GM21529 (cell line): ENCODE measurements around the gene RNPEP.
A peak's percentile ranks its signal among the peaks of the same experiment; 100 is the strongest.
"Not testable (repeated sequence)": the region's sequence is repeated elsewhere in the genome, so short reads cannot be mapped to it uniquely, and the experiment has no call there.

Experiments used
- ATAC-seq: cut with Tn5 transposase; IDR thresholded peaks from one replicate; pipeline ENCODE4 v1.9.1; 2021; ENCODE audit not compliant: unreplicated experiment

The RNPEP gene

DNA sequence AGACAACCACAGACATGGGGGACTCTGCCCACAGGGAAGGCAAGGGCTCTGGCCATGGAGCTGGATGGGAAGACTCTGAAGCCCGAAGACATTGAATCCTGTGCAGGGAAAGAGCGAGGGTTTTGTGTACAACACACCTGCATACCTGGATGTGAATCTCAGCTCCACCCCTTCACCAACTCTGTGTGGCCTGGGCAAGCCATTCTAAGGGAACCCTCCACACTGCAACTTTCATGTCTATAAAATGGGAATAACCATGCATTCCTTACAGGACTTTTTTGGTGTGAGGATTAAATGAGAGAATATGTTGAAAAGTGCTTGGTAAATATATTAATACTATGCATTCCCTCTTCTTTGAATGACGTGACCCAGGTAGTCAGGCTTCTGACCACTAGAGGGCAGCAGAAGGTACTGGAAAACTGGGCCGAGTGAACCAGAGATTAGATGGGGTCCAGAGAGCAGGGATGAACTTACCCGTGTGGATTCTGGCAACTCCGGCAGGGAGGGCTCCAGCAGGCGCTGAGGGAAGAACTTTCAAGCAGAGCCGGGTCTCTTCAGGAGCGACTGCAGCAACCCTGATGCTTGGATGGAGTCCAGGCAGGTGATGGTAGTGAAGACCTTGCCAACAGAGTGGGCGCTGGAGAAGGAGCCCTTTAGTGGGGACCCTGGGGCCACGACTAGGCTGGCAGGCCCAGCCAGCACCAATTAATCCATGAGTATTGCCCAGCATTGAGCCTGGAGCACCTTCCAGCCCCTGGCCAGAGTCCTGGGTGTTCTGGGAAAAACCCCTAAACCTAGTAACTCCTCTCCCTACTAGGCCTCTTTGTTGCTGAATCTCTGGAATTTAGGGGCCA, 27.1 kb downstream of the RNPEP start:
- ATAC-seq, result peak; percentile 40

DNA sequence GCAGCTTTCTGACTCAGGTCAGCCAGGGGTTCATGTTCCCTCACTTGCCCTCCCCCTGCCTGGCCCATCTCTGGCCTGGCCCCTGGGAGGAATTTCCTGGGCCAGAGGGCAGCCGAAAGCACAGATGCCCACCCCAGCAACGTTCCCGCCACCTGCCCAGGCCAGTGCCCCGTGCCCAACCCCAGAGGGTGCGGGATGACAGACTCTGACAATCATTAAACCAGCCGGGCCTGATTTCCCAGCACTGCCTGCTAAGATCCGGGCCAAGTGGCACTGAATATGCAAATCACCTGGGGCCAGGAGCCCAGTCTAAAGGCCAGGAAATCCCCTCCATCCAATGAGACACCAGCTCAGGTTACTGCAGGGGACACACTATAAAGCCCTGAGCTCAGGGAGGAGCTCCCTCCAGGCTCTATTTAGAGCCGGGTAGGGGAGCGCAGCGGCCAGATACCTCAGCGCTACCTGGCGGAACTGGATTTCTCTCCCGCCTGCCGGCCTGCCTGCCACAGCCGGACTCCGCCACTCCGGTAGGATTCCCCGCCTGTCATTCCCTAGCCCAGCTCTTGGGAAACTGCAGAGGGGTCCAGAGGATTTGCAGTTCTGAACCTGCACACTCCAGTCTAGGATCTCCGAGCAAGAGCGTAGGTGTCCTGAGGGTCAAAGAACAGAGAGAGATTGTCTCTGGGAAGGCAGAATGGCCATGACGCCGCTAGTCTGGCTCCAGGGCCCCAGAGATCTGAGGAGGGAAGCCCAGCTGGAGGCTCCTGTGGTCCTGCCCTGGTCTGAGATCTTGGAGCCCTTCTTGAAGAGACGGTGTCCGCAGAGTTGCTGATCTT, 27.9 kb downstream of the RNPEP start, which contains the start of gene ELF3:
Gene ELF3, plus strand, starts transcription at position 408 of the 836 bp plus-strand sequence. CDS start 550 bp downstream, outside the sequence.
- ATAC-seq, result peak; percentile 88

DNA sequence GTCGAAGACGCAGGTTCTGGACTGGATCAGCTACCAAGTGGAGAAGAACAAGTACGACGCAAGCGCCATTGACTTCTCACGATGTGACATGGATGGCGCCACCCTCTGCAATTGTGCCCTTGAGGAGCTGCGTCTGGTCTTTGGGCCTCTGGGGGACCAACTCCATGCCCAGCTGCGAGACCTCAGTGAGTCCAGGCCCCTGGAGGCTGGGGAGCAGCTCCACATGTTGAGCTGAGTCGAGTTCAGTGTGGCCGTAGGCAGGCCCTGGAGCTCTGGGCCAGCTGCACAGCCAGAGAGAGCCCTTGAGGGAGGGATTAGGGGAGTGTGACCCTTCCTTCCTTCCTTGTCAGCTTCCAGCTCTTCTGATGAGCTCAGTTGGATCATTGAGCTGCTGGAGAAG, 29.5 kb downstream of the RNPEP start:
- ATAC-seq, result no peak

DNA sequence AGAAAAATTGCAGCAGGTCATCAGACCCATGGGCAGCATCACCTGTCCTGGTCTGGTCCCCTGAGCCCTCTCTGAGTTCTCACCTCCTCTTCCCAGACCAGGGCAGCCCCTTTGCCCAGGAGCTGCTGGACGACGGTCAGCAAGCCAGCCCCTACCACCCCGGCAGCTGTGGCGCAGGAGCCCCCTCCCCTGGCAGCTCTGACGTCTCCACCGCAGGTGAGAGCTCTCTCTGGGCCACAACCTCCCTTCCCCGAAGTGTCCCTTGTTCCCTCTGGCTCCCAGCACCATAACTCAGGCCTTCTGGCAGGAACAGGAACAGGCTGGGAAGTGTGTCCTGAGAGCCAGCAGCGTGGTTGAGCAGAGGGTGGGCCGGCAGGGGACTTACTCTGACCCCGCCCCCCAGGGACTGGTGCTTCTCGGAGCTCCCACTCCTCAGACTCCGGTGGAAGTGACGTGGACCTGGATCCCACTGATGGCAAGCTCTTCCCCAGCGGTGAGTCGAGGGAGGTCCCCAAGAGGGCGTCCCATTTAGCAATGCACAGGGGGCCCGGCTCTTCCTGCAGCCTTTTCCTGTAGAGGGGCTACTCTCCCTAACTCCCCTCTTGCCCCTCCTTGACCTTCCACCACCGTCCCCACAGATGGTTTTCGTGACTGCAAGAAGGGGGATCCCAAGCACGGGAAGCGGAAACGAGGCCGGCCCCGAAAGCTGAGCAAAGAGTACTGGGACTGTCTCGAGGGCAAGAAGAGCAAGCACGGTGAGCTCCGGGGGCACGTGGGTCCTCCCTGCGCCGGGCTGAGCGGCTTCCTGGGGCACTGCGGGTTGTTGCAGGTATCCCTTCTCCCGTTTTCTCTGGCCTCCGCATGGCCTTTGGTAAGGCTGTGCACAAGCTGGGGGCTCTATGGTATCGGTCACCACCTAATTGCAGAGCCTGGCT, 30.4 kb downstream of the RNPEP start:
- no peak for ATAC-seq

DNA sequence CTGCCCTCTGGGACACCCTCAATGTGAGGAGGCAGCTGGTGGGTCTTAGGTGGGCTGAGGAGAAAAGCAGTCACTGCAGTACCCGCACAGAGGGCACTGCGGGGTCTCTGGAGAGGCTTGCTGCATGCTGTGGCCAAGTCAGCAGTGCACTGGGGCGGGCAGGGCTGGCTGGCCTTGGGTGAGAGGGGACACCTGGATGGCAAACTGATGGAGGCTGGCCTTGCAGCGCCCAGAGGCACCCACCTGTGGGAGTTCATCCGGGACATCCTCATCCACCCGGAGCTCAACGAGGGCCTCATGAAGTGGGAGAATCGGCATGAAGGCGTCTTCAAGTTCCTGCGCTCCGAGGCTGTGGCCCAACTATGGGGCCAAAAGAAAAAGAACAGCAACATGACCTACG, 31.2 kb downstream of the RNPEP start:
- no peak for ATAC-seq

DNA sequence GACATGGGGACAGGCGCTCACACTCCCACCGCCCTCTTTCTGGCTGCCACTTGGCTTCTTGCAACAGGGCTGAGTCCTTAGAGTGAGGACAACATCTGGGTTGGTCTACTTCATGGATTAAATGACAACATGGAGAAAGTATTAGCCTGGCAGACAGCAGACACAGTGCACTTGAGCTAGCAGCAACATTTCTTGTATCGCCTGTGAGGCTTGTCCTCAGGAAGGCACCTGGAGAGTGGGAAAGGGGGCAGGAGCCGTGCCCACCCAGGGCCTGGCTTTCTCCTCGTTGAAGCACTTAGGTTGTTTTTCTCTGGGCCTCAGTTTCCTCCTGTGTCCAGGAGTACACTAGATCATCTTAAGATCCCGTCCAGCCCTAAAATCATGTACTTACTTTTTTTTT, 31.6 kb downstream of the RNPEP start:
- ATAC-seq, result no peak

DNA sequence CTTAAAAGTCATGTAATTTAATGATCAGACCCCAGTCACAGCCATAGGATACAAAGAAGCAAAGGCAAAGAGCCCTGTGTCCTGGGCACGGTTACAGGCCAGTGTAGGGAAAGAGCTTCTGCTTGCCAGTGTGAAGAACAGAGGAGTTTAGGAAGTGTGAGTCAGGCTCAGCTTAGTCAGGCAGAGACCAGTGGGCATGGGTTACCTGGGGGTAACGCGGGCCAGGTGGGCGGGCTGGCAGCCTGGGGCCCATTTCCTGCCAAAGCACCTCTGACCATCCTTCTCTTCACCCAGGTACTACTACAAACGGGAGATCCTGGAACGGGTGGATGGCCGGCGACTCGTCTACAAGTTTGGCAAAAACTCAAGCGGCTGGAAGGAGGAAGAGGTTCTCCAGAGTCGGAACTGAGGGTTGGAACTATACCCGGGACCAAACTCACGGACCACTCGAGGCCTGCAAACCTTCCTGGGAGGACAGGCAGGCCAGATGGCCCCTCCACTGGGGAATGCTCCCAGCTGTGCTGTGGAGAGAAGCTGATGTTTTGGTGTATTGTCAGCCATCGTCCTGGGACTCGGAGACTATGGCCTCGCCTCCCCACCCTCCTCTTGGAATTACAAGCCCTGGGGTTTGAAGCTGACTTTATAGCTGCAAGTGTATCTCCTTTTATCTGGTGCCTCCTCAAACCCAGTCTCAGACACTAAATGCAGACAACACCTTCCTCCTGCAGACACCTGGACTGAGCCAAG, 32.6 kb downstream of the RNPEP start:
- ATAC-seq, result no peak

DNA sequence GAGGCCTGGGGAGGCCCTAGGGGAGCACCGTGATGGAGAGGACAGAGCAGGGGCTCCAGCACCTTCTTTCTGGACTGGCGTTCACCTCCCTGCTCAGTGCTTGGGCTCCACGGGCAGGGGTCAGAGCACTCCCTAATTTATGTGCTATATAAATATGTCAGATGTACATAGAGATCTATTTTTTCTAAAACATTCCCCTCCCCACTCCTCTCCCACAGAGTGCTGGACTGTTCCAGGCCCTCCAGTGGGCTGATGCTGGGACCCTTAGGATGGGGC, 33.2 kb downstream of the RNPEP start:
- ATAC-seq, result no peak

DNA sequence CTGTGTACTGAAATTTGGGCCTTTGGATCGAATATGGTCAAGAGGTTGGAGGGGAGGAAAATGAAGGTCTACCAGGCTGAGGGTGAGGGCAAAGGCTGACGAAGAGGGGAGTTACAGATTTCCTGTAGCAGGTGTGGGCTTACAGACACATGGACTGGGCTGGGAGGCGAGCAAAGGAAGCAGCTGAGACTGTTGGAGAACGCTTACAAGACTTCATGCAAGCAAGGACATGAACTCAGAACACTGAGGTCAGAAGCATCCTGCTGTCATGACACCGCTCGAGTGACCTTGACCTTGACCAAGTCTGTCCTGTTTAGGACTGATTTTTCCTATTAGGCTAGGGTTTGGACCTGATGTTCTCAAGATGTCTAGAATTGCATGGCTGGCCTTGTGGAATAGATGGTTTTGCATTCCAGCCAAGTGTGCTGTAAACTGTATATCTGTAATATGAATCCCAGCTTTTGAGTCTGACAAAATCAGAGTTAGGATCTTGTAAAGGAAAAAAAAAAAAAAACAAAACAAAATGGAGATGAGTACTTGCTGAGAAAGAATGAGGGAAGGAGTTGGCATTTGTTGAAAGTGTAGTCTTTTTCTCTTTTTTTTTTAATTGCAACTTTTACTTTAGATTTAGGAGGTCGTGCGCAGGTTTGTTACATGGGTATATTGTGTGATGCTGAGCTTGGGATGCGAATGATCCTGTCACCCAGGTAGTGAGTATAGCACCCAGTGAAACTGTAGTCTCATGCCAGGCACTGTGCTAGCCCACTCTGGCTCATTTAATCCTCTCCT, 33.8 kb downstream of the RNPEP start:
- ATAC-seq, result no peak

DNA sequence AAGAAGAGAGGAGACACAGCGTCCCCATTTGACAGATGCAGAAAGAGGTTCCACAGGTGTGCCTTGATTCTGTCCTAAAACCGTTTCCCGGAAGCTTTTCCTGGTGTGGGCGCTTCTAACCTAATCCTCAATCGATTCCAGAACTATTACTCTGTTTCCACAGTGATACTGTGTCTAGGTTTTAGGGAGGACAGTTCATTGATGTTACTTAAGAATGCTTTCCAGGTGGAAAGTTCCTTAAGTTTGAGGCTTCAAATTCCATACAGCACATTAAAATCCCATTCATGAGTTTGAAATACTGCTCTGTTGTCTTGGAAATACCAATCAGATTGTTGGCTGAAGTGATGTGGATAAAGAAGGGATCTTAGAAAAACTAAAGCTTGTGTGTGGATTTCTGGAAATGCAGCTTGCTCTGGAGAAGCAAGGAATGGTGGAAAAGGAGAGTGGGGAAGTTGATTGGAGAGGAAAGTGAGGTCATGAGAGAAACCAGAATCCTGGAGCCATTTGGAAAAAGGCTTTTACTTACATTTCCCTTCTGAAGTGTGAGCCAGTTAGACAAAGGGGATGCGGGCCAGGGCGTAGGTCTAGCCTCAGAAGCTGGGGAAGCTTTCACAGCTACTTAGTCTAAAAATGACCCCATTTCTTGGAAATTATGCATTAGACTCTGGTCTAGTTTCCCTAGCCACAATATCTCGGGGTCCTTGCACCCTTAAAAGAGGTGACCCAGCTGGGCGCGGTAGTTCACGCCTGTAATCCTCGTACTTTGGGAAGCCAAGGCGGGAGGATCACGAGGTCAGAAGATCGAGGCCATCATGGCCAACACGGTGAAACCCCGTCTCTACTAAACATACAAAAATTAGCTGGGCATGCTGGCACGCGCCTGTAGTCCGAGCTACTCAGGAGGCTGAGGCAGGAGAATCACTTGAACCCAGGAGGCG, 34.6 kb downstream of the RNPEP start:
- no peak for ATAC-seq

DNA sequence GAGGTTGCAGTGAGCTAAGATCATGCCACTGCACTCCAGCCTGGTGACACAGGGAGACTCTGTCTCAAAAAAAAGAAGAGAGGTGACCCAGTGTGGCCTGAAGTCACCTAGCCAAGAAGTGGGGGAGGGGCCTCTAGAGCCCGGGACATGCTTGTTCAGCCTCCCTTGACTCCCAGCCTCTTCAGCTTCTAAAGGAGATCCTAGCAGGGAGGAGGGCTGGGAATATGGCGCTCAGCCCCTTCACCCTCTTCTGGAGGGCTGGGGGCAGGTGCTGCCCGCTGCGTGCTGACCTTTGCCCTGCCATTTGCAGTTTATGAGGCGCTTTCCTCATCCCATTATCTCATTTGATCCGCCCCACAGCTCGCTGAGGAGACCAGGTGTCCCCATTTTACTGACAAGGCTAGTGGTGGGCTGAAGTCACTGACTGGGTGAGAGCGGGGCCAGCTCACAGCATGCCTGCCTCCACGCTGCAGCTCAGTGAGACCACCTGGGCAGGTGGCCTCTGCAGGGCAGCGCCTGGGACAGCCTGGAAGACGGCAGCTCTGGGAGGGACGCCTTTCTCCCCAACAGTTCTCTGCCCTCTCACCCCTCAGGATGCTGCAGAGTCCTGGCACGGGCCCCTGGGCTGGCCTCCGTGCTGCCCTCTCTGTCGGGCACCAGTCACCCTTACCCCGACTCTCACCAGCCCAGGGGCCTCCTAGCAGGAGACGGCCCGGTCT, 35.5 kb downstream of the RNPEP start:
- no peak for ATAC-seq

DNA sequence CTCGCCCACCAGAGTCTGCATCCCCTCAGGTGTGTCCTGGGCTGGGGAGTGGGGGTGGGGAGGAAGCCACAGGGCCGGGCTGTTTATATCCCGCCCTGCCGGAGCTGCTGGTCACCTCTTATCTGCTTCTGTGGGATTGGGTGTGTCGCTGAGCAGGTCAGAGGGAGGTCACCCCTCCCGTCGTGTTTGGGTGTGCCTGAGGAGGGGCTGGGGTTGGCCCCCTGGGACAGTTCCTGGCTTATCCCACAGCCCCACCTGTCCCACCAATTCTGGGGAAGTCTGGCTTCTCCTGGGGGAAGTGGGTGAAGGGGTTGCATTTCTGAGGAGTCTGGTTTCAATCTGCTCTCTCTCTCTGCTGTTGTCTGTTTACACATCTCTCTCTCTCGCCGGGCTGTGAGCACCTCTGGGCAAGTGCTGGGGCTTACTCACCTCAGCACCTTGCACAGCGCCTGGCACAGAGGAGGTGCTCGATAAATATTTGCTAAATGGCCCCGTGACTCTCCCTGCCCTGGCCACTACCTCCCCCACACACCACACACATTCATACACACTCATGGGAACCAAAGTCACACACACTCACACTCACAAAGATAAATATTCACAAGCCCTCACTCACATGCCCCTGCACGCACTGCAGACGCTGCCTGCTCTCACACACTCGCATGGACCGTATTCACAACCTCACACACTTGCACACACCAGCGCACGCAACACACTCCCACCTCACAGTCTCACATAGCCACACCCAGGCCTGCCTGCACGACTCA, 36.2 kb downstream of the RNPEP start:
- ATAC-seq, result no peak

DNA sequence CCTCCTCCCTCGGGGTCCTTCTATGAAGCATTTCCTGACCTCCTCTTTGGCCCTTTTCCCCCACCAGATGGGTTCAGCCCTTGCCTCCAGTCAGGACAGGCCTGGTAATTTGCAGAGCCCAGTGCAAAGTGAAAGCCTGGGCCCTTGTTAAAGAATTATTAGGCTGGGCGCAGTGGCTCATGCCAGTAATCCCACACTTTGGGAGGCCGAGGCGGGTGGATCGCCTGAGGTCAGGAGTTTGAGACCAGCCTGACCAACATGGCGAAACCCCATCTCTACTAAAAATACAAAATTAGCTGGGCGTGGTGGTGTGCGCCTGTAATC, 36.7 kb downstream of the RNPEP start:
- ATAC-seq, result not testable (repeated sequence)

DNA sequence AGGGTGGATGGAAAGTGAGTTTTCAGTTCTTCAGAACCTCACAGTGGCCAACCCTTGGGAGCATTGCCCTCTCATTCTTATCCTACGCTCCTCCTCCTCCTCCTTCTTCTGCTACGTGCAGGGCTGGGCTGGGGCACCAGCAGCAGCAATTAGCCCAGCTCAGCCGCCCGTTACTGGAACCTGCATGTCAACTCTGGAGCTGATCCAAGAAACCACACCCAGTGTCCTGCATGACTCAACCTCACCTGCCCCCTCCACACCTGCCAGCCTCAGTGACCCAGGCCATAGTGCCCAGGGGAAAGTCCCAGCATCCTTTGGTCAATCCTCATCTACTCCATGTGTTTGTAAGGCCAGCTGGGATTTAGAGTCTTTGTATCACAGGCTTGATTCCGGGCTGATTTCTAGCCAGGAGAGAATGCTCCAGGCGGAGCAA, 40.6 kb downstream of the RNPEP start:
- ATAC-seq, result no peak

DNA sequence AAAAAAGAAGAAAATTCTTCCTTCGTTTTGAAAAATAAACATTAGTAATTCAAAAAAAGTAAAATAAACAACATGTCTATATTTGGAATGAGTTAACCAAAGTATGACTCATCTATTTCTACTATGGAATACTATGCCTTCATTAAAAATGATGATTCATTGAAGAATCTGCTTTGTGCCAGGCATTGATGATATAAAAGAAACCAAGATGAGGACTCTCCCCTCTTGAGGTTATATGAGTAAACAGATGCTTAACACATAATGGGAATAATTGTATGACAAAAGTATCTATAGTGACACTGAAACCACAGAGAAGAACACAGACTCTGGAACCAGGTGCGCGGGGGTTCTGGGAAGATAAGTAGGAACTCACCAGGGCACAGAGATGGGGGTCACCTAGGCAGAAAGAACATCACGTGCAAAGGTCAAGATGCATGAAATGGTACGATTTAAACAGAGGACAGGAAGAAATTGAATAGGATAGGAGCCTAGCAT, 46.8 kb downstream of the RNPEP start:
- ATAC-seq, result no peak

DNA sequence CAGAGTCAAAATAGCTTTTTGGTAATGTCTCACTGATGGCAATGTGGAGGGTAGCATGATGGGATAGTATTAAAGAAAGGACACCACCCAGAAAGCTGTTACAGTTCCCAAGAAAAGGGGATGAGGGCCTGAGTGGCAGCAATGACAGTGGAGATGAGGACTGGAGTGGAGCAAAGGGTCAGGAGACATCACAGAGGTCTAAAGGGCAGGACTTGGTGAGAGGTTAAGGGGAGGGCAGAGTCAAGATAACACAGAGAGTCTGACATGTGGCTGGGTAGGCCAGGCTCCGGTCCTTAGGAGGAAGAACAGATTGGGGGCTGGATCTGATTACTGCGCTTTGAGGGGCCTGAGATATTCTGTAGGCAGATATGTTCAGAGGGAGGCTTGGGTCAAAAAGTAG, 47.3 kb downstream of the RNPEP start:
- ATAC-seq, result no peak

DNA sequence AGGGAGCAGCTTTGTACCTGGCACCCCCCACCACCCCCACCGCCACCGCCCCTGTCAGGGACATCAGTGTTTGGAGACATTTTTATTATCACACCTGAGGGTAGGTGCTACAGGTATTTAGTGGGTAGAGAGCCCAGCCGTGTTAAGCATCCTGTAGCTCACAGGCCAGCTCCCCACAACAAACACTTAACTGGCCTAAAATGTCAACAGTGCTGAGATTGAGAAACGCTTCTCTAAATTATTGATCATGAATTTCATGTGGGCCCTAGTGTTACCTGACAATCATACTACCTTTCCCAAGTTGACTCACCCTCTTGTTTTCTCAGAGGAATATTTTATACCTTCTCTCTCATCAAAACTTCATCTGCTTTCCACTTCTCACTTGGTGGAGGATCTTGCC, 49.3 kb downstream of the RNPEP start:
- ATAC-seq, result no peak
